NCI-H2227 (cell line): ENCODE results near the gene CAP2.
A peak's percentile ranks its signal among the peaks of the same experiment; 100 is the strongest.

ENCODE experiments used
- DNase-seq: peaks from one replicate; lab custom pipeline; 2025; ENCODE audit not compliant: unreplicated experiment; lab: John Stamatoyannopoulos, UW

The CAP2 gene

DNA sequence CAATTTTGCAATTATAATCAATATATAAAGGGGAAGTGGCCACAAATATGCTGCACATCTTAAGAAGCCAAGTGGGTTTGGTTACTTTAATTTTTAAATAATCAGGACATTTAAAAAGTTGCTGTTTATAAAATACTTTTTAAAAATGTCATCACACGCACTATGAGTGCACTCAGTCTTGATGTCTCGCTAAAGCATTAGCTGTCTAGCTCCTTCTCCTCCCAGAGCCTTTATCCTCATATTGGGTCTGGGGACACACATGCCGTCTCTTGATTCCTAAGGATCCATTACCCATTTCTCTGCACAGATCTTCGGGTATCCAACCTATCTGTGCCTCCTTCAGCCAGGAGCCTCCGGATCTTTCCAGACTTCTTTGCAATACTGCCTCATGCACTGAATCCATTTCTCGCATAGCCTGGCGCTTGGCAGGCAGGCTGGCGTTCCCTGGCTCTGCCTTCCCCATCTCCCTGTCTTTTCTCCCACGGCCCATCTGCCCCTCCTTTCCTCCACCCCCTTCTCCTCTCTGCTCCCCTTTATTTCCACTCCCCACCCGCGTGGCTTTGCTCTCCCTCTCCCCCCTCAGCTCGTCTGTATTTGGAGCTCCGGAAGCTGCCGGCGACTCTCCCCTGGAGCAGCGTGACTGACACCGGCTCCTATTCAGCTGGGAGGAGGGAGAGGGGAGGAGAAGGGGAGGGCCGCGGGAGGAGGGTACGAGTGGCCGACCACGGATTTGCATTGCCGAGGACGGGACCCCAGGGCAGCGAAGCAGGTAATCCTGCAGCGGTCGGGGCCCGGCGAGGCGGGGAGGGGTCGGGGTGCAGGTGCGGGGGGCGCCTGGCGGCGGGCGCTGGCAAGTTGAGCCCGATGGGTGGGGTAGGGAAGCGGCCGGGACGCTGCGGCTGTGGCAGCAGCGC, at the start of gene CAP2:
Gene CAP2, plus strand, starts transcription at position 618 of the 914 bp plus-strand sequence. CDS start 27,961 bp downstream, outside the sequence.
- peak; percentile 20 for DNase-seq

DNA sequence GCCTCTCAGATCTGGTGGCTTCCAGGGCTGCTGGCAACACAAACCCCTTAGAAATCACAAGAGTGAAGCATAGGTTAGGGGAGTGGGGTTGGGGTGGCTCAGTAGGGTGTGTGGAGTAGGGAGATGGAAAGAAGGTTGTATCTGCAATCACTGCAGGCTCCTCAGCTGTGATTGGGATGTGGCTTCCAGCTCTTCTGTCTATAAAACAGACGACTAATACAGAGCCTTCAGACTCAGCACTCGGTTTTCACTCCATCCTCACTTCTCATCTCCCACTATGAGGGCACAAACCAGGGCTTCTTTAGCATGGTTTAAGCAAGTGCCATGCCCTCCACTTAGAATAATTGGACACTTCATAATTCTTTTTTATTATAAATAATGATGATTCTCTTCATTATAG, 46.4 kb upstream of the CAP2 start:
- no peak for DNase-seq

- no peak for DNase-seq
These were observed 44.0 kb upstream of the CAP2 start for GRCh38 chr6:17349427-17349826.

- no peak for DNase-seq
These were observed 41.1 kb upstream of the CAP2 start for GRCh38 chr6:17352302-17352701.

DNA sequence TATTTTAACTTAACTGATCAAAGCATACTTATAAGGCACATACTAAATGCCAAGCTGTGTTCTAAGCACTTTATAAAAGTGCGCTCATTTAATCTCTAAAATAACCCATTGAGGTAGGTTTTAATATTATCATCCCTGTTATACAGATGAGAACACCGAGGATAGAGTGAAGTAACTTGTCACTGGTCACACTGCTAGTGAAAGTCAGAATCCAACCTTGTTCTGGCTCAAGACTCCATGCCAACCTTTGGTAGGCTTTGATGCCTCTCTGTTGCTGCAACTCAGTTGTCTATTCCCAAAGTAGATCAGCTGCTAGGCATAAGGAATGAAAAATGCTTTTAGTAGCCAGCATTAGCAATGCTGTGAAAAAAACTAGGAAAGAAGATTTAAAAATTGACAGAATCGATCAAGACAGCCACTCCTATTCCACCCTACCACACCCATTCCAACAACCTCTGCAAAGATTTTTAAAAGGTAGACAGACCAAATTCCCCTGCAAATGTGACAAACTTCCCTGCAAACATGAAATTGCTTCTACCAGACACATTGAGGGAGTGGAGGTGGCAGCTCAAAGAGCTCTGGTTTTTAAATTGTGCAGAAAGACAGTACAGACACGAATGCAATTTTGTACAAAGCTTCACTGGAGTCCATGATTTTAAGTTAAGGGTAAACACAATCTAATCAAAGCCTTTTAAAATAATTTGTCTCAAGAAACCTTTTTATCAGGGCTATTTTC, 39.8 kb upstream of the CAP2 start:
- DNase-seq, result no peak

DNA sequence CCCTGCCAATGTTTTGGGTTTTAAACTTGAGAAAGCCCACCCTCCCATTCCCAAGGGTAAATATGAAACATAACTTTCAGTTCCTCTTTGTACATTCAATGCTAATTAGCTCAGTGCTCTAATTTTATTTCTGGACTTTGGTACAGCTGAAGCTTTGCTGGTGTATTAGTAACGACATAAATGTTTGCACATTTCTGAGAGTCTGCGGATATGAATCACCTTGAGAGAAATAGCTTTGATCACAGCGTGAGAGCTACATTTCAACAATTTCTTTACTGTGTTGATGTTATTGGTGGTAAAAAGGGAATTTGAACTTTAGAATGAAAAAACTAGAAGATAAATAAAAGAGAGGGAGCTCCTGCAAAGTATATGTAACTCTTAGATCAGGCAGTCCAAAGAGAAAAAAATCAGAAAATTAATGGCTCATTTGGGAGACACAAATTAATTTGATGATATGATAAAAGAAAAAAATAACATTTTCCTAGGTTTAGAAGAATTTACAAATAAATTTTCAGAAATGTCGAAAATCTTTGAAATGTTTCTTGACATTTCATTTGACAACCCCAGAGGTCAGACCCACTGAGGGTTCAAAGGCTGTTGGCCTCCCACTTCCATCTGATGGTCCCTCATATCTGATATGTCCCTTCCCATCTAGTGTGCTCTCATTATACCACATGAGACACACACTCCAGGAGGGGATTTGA, 38.5 kb upstream of the CAP2 start:
- no peak for DNase-seq

DNA sequence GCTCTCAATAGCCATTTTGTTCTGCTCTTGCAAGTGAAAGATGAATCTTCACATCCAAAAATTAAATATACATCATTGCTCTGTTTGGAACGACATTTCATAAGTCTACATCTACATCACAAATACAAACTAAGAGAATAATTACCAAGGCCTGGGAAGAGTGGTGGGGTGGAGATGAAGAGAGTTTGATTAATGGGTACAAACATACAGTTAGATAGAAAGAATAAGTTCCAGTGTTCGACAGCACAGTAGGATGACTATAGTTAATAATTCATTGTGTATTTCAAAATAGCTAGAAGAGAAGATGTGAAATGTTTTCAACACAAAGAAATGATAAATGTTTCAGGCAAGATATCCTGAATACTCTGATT, 38.0 kb upstream of the CAP2 start:
- no peak for DNase-seq

DNA sequence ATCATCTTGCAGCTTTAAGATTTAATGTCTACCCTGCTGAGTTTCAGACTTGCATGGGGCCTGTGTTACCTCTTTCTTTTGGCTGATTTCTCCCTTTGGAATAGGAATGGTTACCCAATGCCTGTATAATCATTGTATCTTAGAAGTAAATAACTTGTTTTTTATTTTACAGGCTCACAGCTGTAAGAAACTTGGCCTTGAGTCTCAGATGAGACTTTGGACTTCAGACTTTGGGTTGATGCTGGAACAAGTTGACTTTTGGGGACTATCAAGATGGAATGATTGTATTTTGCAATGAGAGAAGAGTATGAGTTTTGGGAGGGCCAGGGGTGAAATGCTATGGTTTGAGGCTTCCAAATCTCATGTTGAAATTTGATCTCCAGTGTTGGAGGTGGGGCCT, 34.9 kb upstream of the CAP2 start:
- DNase-seq, result no peak

GRCh38 chr6:17360564-17360963, 32.8 kb upstream of the CAP2 start:
- DNase-seq, result no peak

- no peak for DNase-seq
These were observed 32.4 kb upstream of the CAP2 start for GRCh38 chr6:17361013-17361412.

- DNase-seq, result no peak
These were observed 27.4 kb upstream of the CAP2 start for GRCh38 chr6:17365961-17366360.

DNA sequence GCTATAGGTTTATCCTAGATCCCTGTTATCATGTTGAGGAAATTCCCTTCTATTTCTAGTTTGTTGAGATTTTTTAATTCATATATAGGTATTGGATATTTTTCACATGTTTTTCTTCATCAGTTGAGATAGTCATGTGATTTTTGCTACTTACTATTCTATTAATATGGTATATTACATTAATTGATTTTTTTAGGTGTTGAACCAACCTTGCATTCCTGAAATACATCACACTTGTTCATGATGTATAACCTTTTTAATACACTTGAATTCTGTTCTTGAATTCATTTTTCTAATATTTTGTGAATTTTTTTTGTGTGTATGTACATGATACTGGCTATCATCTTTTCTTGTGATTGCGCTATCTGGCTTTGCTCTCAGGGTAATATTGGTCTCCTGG, 25.5 kb upstream of the CAP2 start:
- DNase-seq, result no peak

- no peak for DNase-seq
These were observed 11.8 kb upstream of the CAP2 start for GRCh38 chr6:17381424-17382147.

- DNase-seq, result no peak
These were observed 7.7 kb upstream of the CAP2 start for GRCh38 chr6:17385660-17386059.

- DNase-seq, result no peak
These were observed 5.0 kb upstream of the CAP2 start for GRCh38 chr6:17388365-17388764.

GRCh38 chr6:17389274-17389847, 4.0 kb upstream of the CAP2 start:
- no peak for DNase-seq

DNA sequence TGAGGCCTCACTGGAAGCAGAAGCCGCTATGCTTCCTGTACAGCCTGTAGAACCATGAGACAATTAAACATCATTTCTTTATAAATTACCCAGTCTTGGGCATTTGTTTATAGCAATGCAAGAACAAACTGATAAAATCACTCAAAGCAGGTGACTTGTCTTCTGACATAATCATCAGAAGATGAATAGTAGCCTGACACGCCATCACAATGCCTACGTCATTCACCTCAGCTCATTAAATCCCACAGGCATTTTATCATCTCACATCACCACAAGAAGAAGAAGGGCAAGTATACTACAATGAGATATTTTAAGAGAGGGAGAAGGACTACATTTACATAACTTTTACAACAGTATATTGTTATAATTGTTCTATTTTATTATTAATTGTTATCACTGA, 3.1 kb upstream of the CAP2 start:
- no peak for DNase-seq

DNA sequence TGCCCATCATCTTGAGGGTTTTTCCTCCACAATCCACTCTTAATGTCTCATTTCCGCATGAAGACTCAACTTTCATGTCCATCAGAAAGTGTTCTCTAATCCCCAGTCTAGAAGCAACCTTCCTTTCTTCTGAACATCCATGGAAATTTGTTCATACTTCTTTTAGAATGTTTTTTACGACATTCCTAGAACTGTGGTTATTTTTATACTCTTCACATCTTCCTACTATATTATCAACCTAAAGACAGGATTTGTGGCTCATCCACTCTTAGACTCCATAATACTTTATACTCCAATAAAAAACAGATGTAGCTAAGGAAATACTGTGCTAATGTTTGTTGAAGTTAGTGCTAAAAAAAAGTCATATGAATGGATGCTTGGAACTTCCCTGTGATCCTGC, 1.4 kb upstream of the CAP2 start:
- no peak for DNase-seq

DNA sequence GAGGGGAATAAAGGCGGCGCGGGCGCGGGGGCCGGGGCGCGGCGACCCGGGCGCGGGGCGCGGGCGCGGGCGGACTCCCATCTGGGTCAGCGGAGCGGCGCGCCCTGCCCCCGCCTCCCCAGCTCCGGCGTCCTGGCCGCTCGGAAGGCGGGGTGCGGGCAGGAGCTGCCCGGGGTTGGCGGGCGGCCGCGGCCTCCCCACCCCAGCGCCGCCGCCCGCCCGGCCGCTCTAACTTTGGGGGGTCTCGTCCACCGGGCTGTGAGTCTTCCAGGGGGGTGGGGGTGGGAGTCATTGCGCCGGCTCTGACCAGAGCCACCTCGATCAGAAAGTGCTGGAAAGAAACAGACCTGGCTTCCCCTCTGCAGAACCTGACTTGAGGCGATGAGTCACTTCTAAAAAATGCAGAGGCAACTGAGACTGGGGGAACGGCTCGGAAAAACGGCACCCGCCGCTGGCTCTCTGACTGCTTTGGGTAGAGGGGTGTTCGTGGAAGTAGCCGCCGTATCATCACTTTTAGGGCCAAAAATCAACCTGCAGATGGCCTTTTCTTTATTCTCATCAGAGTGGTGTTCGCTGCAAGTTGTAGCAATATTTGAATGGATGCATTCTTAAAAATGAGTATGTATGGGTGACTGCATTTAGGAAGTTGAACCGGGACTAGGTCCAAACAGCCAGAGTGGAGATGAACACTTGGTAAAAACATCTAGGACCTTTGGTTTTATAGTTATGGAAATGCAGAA, 667 bp downstream of the CAP2 start:
- no peak for DNase-seq

- no peak for DNase-seq
These were observed 1.7 kb downstream of the CAP2 start for GRCh38 chr6:17395112-17395511.
